Measurements from ENCODE around the gene GLYATL1B.

DNA sequence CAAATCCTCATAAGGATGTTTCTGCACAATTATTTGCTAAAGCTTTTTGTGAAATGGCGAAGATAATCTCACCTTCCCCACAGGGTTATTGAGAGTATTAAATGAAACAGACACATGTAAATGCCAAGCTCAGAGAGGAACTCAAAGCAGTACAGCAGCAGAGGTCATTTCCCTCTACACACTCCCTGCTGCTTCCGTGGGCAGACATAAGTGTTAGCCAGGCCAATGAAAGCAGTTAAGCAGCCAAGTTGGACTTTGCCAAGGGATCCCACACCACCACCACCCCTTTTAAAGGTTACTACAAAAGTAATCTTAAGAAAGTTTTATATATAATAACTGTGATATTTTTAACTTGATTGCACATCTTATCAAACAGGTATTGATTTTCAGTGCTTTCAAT is 52.5 kb downstream of the GLYATL1B start:
- TF ChIP-seq, protein P1, sequence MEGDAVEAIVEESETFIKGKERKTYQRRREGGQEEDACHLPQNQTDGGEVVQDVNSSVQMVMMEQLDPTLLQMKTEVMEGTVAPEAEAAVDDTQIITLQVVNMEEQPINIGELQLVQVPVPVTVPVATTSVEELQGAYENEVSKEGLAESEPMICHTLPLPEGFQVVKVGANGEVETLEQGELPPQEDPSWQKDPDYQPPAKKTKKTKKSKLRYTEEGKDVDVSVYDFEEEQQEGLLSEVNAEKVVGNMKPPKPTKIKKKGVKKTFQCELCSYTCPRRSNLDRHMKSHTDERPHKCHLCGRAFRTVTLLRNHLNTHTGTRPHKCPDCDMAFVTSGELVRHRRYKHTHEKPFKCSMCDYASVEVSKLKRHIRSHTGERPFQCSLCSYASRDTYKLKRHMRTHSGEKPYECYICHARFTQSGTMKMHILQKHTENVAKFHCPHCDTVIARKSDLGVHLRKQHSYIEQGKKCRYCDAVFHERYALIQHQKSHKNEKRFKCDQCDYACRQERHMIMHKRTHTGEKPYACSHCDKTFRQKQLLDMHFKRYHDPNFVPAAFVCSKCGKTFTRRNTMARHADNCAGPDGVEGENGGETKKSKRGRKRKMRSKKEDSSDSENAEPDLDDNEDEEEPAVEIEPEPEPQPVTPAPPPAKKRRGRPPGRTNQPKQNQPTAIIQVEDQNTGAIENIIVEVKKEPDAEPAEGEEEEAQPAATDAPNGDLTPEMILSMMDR (IDR thresholded peaks at IDR 0.05): no peak
- TF ChIP-seq EZH2phosphoT487 (IDR thresholded peaks at IDR 0.05): no peak
- no peak for TF ChIP-seq EZH2 (IDR thresholded peaks at IDR 0.05)

All from neural progenitor cell (in vitro differentiated cells).